GM19452 (cell line): ENCODE results near the gene MAPKAPK5.
"Not testable (repeated sequence)": the region's sequence is repeated elsewhere in the genome, so short reads cannot be mapped to it uniquely, and the experiment has no call there.

Experiments
- ATAC-seq: cut with Tn5 transposase; IDR thresholded peaks from one replicate; pipeline ENCODE4 v1.9.1; 2021; ENCODE audit not compliant: unreplicated experiment

MAPKAPK5 gene

DNA sequence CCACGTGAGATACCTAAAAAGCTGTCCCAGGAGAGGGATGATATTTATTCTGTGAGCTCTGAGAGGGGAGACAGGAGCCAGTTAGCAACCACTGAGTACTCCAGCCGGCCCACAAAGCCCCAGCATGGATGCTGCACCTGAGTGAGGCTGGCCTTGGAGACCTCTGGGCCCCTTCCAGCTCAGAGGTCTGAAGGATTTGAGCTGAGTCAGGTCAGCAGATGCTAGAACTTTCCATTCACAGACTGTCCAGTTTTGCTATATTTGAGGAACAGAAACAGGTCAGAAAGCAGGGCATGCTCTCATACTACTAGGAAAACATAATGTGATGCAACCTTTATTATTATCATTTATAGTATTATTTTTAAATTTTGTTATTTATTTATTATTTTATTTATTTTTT, 15.0 kb upstream of the MAPKAPK5 start:
- no peak for ATAC-seq

DNA sequence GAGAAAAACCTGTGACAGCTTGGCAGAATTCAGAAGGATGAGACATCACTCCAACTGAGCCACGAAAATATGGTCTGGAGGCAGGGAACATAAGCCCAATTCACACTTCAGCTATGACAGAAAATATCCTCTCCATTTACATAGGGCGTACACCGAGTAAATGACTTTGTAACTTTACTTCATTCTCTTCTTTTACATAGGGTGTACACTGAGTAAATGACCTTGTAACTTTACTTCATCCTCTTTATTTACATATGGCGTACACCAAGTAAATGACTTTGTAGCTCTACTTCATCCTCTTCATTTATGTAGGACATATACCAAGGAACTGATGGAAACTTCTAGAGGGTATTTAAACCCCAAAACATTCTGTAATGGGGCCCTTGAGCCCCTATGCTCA, 14.1 kb upstream of the MAPKAPK5 start:
- ATAC-seq, result no peak

DNA sequence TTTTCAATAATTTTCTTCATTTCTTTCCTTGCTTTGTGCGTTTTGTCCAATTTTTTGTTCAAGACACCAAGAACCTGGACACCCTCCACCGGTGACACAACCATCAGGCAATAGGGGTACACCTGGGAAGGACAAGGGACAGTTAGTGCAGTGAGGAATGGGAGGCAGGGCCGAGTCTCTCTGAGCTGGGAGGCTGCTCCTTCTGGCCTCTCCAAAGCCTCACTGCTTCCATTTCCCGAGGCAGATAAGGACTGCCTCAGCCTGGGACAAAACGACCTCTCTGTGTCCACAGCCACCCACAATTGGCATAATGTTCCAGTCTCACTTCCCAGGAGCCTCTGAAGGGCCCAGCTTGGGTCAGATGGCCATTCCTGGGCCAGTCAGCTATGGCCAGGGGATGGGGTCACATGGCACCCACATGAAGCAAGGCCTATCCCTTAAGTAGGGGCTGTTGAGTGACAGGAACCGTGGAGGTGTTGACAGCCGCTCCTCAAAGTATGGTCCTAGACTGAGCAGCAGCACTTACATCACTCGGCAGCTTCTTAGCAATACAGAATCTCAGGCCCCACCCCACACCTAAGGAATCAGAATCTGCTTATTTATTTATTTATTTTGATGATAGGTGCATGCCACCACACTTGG, 13.6 kb upstream of the MAPKAPK5 start:
- no peak for ATAC-seq

DNA sequence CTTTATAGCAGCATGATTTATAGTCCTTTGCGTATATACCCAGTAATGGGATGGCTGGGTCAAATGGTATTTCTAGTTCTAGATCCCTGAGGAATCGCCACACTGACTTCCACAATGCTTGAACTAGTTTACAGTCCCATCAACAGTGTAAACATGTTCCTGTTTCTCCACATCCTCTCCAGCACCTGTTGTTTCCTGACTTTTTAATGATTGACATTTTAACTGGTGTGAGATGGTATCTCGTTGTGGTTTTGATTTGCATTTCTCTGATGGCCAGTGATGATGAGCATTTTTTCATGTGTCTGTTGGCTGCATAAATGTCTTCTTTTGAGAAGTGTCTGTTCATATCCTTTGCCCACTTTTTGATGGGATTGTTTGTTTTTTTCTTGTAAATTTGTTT, 12.4 kb upstream of the MAPKAPK5 start:
- ATAC-seq, result not testable (repeated sequence)

DNA sequence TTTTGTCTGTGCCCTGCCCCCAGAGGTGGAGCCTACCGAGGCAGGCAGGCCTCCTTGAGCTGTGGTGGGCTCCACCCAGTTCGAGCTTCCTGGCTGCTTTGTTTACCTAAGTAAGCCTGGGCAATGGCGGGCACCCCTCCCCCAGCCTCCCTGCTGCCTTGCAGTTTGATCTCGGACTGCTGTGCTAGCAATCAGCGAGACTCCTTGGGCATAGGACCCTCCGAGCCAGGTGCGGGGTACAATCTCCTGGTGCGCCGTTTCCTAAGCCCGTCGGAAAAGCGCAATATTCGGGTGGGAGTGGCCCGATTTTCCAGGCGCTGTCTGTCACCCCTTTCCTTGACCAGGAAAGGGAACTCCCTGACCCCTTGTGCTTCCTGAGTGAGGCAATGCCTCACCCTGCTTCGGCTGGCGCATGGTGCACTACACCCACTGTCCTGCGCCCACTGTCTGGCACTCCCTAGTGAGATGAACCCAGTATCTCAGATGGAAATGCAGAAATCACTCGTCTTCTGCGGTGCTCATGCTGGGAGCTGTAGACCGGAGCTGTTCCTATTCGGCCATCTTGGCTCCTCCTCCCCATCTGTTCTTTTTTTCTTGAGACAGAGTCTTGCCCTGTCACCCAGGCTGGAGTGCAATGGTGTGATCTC, 7.2 kb upstream of the MAPKAPK5 start:
- ATAC-seq, result not testable (repeated sequence)

DNA sequence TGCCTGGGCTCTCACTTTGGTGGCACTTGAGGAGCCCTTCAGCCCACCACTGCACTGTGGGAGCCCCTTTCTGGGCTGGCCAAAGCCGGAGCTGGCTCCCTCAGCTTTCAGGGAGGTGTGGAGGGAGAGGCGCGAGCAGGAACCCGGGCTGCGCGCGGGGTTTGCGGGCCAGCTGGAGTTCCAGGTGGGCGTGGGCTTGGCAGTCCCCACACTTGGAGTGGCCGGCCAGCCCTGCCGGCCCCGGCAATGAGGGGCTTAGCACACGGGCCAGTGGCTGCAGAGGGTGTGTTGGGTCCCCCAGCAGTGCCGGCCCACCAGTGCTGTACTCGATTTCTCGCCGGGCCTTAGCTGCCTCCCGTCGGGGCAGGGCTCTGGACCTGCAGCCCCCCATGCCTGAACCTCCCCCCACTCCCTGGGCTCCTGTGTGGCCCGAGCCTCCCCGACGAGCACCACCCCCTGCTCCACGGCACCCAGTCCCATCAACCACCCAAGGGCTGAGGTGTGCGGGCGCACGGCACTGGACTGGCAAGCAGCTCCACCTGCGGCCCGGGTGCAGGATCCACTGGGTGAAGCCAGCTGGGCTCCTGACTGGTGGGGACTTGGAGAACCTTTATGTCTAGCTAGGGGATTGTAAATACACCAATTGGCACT, 6.4 kb upstream of the MAPKAPK5 start:
- ATAC-seq, result not testable (repeated sequence)

DNA sequence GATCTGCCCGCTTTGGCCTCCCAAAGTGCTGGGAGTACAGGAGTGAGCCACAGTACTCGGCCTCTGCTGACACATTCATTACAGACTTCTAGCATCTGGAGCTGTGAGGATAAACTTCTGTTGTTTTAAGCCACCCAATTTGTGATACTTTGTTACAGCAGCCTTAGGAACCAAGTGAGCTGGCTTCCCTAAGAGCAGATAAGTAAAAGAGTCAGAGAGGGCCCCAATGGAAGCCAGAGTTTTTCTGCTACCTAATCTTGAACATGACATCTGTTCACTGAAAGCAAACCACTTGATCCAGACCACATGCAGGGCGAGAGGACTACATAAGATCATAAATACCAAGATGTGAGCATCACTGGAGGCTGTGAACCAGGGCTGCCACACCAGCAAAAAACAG, 3.7 kb upstream of the MAPKAPK5 start:
- no peak for ATAC-seq

DNA sequence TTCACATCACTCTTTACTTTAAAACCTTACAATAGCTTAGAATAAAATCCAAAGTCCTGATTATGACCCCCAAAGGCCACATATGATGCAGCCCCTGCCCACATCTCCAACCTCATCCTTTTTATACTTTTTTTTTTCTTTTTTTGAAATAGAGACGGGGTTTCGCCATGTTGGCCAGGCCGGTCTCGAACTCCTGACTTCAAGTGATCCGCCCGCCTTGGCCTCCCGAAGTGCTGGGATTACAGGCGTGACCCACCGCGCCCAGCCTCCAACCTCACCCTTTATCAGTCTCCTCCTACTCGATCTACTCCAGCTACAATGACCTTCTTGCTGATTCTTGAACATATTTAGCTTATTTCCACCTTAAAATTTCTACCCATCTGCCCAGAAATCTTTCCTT, 1.2 kb upstream of the MAPKAPK5 start:
- ATAC-seq, result no peak

DNA sequence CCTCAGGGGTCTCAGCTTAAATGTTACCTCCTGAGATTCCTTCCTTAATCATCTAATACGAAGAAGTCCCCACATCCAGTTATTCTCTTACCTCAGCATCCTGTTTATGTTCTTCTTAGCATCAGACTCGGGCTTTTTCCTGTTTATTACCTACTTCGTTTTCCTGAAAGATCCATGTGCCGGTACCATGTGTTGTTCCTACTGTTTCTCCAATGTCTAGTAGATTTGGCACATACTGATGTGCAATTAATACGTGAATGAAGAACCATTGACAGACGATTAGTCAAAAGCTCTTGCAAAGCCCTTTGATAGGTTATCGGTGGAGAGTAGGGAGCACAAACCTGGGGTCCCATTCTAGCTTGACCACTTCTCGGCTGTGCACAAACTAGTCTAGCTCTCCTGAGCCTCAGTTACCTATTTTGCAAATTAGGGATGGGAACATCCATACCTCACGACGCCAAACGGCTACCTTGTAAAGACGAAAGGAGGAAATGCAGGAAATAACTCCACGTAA, 735 bp upstream of the MAPKAPK5 start:
- peak; percentile 23 for ATAC-seq

DNA sequence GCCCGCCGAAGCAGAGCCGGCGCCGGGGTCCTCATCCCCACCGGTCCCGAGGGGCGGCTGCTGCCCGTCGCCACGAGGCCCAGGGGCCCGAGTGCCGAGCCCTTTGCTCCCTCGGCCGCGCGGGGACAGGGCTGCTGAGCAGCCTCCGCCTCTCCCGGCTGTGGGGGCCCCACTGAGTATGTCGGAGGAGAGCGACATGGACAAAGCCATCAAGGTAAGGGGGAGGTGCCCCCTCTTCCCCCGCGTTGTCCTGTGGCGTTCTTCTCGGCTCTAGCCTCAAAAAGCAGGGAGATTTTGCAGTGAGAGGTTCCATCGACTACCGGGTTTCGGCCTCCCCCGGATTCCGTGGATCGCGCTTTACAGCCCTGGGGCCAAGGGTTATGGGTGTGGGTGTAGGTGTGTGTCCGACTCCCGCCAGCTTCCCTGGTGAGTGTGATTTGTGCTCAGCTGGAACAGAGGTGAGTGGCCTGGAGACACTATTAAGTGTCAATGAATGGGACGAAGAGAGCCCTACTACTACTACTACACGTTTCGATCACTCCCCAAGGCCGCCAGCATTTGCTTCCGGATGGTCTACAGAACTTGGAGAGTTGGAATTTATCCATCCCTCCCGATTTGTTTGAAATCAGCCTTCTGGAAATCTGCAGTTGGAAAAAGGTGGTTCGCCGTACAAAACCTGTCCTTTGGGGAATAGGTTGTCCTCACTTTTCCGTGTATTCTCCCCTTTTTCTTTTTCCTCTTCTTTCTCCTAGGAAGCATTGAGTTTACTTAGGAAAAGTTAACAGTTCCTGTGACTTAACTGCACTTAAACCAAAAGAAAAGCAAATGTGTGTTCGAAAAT, 748 bp downstream of the MAPKAPK5 start:
- ATAC-seq, result peak; percentile 31

DNA sequence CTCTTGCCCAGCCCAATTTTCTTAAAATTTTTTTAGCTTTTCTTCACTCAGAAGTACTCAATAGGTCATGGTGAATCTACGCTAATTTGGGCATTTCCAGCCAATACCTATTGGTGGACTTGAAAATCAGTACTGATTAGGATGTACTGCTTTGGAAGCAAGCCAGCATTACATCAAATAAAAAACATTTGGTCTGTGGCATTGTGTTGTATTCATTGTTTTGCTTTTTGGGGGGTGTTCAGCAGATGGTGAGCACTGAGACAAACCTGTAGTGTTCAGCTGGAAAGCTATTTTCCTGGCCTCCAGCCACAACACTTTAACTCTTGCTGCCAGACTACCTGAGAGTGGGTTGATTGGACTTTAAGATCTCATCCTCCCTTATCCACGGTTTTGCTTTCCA, 4.0 kb downstream of the MAPKAPK5 start:
- ATAC-seq, result no peak

DNA sequence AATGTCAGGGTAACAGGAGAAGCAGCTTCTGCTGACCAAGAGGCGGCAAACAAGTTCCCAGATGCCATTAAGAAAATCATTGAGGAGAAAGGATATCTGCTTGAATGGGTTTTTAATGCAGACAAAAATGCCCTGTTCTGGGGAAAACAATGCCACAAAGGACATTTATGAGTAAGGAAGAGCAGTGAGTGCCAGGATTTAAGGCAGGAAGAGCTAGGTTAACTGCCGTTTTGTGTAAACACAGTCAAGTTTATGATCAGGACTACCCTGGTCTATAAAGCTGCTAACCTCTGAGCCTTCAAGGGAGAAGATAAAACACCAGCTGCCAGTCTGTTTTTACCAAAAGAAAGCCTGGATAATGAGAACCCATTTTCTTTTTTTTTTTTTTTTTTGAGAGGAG, 8.5 kb downstream of the MAPKAPK5 start:
- no peak for ATAC-seq

DNA sequence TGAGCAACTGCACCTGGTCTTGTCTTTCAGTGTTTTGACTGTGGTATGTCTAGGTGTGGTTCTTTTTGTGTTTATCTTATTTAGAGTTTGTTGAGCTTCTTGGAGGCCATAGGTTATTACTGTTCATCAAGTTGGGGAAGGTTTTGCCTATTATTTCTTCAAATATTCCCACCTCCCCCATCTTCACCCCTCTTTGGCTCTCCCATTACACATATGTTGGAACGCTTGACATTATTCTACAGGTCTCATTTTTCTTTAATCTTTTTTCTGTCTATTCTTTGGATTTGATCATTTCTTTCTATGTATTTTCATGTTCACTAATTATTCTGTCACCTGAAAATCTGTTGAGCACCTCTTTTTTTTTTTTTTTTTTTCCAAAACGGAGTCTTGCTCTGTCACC, 16.2 kb downstream of the MAPKAPK5 start:
- ATAC-seq, result no peak

DNA sequence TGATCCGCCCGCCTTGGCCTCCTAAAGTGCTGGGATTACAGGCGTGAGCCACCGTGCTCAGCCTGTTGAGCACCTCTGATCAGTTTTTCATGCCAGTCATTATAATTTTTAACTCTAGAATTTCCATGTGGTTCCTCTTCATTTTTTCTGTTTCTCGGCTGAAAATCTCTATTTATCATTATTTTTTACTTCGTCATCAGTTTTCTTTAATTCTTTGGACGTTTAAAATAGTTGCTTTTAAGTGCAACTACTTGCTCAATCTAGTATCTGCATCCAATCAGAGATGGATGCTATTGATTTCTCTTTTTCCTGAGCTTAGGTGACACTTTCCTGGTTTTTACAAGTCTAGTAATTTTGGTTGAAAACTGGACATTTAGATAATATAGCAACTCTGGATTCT, 16.8 kb downstream of the MAPKAPK5 start:
- ATAC-seq, result no peak

DNA sequence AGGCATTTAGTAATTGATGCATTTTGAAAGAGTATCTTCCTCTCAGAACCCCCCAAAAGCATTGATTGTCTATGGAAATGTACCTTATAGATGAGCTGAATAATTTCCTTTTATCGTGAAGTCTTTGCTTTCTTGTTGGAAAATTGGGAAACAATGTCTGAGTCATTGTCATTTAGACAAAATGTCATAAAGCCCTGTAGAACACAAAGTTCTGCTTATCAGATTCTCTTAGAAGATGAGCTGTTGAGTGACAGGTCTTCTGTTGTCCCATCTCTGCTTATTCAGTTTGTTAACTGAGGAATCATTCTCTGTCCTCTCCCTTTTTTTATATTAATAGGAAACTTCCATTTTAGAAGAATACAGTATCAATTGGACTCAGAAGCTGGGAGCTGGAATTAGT, 22.9 kb downstream of the MAPKAPK5 start:
- no peak for ATAC-seq

DNA sequence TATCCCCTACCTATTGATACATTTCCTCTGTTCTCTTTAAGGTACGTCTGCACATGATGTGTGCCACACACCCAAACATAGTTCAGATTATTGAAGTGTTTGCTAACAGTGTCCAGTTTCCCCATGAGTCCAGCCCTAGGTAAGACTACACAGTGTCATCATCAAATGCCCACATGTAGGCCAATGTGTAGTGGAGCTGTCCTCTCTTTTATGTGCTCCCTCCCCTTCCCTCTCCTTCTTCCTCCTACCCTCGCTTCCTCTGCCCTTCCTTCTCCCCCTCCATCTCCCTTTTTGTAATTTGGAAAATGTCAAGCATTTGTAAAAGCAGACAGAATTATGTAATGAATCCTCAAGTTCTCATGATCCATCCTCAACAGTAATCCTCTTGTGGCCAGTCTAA, 25.5 kb downstream of the MAPKAPK5 start:
- ATAC-seq, result no peak

DNA sequence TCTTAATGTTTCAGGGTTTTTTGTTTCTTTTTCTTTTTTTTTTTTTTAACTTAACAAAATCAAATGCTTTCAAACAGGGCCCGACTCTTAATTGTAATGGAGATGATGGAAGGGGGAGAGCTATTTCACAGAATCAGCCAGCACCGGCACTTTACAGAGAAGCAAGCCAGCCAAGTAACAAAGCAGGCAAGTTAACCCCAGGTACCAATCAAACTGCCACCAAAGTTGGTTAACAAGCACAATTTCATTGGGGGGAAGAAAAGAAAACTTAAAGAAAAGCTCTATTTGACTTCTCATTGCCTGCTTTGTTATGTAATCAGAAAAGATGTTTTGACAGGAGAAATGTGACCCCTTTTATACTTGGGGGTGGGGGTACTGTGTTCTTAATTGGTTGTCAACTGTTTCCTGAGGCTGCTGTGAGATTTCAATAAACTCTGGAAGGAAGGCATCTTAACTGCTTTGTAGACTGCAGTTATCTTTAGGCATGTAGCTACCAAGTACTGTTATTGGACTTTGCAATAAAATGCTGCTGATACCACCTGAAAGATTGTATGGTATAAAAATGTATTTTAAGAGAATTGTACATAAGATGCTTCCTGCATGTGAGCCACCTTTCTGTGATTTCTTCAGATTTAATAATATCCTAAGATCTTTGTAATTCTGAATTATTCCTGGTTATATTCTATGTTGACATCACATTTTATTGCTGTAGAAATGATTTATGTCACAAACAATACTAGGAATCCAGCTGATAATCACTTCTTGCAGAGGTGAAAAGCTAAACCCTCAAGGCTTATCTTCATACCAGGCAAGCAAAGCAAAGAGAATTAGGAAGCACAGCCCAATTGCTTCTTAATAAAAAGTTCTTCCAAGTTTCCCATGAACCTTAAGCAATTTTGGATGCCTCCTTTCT, 26.9 kb downstream of the MAPKAPK5 start:
- ATAC-seq, result no peak

DNA sequence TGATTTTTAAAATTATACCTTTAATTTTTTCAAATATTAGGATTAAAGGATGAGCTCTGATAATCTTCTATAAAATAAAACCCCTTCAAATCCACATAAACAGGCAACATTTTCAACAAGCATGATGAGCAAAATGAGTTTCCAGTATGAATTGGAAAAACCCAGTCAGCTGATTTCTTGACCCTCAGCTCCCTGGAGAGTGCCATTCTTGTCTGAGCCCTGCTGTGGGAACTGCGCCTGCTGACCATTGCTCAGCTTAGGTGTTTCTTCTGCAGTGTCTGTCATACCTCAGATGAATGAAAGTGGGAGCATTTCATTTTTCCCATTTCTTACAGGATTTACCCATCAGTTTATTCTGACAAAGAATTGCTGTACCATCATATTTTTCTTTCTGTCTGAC, 27.6 kb downstream of the MAPKAPK5 start:
- ATAC-seq, result no peak

DNA sequence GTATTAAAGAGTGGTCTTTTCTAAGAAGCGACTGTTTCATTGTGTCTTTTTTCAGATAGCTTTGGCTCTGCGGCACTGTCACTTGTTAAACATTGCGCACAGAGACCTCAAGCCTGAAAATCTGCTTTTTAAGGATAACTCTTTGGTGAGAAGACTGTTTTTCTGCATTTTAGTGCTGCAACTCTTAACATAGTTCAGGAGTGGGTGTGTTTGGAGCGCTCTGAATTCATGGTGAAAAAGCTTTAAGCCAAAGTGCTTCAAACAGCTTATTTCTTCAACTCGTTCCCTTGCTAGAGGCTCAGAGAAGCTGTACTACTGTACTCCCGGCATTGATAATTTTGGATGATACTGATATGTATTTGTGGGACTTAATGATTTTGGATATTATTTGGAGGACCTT, 28.2 kb downstream of the MAPKAPK5 start:
- no peak for ATAC-seq

DNA sequence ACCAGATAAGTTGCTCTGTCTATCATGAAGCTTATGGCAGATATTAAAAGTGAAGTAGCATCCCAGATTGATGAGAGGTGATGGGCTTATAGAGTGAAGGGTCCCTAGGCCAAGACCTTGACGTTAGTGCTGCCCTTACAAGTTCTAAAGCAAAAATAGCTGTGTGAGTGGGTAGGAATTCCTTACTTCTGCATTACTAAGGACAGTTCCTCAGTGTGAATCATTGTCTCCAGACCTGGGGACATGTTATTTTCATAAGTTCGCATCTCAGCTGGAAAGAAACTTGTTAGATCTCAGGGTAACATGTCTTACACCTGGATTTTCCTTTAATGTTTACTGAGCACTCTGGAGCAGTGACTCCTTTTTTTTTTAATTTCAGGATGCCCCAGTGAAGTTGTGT, 28.7 kb downstream of the MAPKAPK5 start:
- no peak for ATAC-seq
